Erythroblast (primary cell): ENCODE data around the gene PLEKHG3.
"Not testable (repeated sequence)": the region's sequence is repeated elsewhere in the genome, so short reads cannot be mapped to it uniquely, and the experiment has no call there.

Experiments used
- GATA1 ChIP-seq: IDR thresholded peaks from 2 replicates; pipeline ENCODE4 v1.6.1; 2011; ENCODE audit warnings: low read depth, mild to moderate bottlenecking, control low read depth, low read length, moderate library complexity
- POLR2A ChIP-seq: IDR thresholded peaks from 2 replicates; pipeline ENCODE4 v1.6.1; 2011; ENCODE audit warnings: mild to moderate bottlenecking, low read length

DNA sequence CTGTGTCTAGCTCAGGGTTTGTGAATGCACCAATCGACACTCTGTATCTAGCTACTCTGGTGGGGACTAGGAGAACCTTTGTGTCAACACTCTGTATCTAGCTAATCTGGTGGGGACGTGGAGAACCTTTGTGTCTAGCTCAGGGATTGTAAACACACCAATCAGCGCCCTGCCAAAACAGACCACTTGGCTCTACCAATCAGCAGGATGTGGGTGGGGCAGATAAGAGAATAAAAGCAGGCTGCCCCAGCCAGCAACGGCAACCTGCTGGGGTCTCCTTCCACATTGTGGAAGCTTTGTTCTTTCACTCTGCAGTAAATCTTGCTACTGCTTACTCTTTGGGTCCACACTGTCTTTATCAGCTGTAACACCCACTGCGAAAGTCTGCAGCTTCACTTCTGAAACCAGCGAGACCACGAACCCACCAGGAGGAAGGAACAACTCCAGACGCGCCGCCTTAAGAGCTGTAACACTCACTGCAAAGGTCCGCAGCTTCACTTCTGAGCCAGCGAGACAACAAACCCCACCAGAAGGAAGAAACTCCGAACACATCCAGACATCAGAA lies 45.4 kb upstream of the PLEKHG3 start:
- TF ChIP-seq POLR2A, GATA1: not testable (repeated sequence)
